HG03159 (cell line): Measurements from ENCODE around the gene FKBP8.

Experiments used
- ATAC-seq: cut with Tn5 transposase; IDR thresholded peaks from one replicate; pipeline ENCODE4 v1.9.1; 2021; ENCODE audit warnings: mild to moderate bottlenecking, moderate library complexity; ENCODE audit not compliant: unreplicated experiment

The FKBP8 gene

GRCh38 chr19:18503337-18503970, 39.9 kb downstream of the FKBP8 start:
- no peak for ATAC-seq

GRCh38 chr19:18502638-18503294, 40.6 kb downstream of the FKBP8 start:
- no peak for ATAC-seq

DNA sequence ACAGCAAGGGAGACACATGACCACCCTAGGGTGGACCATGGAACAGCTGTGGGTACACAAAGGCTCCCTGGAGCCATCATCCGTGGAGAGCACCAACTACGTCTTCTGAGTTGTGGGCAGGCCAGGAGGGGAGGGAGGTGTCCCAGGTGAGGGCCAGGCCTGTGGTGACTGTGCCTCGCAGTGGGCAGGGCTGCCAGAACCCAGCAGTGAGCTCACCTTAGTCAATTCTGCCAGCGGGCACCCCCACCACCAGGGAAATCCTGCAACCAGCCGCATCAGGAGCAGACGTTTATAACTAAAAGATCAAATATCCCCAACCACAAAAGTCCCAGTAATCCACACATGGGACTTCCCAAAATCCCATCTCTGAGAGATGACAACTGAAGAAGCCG, 41.1 kb downstream of the FKBP8 start:
- ATAC-seq, result no peak

DNA sequence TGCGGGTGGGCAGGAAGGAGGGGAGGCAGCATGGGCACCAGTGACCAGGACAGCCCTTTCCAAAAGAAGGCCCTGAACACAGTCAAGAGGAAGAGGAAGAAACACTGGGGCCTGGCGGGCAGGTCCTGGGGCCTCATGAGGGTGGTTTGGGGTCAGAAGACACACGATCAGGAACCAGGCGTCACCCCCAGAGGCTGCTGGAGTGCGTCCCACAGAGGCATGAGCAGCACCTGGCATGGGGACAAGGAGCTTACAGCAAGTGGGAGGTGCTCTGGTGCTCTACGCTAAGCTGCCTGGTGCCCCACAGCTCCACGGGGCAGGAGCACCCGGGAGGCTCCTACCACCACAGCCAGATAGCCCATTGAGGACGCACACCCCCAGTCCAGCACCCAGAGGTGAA, 41.5 kb downstream of the FKBP8 start:
- no peak for ATAC-seq

DNA sequence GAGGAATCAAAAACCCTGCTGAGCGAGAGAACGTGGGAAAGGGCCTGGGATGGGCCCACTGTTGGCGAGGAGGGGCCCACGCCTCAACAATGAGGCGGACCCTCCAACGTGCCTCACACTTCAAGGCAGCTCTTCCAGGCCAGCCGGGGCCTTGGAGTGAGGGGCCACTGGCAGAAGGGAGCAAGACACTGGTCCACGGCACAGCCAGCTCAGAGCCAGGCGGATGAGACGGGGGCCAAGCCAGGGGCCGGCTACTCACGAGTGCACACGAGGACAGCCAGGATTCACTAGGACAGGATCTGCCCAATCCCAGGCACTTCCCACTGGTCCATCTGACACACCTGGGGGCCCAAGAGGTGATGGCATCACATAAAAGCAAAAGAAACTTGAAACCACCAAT, 42.0 kb downstream of the FKBP8 start:
- no peak for ATAC-seq

DNA sequence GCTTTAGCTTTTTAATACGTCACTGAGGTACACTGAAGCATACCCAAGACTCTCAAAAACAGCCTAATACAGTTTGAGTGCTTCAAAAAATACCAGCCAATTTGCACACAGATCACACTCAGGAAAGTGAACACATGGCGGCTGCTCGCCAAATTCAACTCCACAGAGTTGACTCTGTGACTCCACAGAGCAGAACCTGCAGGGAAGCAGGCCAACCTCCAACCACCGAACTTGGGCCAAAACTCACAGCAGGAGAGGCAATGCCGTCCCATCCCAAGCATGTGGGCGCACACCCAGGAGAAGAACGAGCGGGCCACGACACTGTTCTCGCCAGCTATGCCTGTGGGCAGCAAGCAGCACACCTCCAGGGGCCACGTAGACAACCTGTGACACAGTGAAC, 42.6 kb downstream of the FKBP8 start:
- no peak for ATAC-seq

GRCh38 chr19:18500376-18500775, 43.0 kb downstream of the FKBP8 start:
- no peak for ATAC-seq

- ATAC-seq, result no peak
Observed at GRCh38 chr19:18499055-18499775, 44.2 kb downstream of the FKBP8 start.

GRCh38 chr19:18496980-18497256, 46.5 kb downstream of the FKBP8 start:
- no peak for ATAC-seq

DNA sequence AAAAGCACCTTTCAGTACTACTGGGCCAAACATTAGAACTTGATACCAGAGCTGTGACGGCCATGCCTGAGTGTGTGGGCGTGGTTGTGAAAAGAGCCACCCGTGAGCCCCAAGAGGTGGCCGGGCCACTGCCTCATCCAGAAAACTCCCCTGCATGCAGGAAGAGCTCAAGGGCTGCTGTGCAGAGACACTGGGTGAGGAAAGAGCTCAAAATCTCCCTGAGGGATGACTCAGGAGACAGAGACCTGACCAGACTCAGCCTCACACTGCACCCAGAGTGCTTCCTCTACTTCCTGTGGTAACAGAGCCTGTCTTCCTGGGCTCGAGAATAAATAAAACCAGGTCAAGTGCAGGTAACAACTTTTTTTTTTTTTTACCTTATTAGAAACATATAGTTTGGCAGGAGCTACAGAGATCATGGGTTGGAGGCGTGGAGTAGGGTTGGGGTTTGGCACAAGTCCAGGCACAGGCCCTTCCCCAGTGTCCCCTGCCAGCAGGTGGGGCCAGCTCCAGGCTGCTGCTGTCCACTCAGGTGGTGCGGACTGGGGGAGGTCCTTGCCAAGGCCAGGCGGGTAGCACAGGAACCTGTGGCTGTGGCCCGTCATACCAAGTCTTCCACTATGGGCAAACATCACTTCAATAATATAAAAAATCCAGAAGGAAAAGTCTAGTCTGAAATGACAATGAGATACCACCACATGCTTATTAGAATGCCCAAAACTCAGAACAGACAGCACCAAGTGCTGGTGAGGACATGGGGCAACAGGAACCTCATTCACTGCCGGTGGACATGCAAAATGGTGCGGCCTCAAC, 47.0 kb downstream of the FKBP8 start:
- no peak for ATAC-seq

- ATAC-seq, result no peak
Observed at GRCh38 chr19:18495204-18495911, 48.0 kb downstream of the FKBP8 start.

- no peak for ATAC-seq
Observed at GRCh38 chr19:18494267-18494607, 49.1 kb downstream of the FKBP8 start.

DNA sequence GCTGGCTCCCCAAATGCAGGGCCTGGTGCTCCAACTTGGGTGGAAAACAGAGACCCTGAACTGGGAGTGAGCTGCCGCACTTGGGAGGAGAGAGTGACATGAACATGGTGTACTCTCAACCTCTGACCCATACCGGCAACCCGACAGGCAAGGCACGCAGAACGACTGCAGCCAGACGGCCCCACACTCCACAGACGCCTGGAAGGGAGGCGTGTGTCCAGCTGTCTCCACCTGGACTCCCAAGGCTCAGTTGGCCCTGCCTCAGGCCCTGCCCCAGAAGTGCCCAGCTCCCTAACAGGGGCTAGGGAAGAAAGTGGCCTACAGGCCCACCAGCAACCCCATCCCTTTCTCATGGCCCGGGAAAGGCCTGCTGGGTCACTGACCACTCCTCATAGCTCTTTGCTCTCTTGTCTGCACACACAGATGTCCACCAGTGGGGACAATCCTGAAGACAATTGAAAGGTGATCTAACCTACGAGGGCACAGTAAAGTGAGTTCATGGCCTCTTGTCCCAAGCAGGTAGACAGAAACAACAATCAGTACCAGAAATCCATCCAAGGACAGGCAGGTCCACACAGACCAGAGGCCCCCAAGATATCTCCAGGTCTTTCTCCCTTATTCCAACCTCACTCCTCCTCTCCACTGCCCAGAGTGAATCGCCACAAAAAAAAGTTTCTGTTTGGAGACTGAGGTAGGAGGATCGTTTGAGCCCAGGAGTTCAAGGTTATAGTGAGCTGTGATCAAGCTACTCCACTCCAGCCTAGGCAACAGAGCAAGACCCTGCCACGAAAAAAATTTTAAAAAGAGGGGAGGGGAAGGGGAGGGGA, 49.7 kb downstream of the FKBP8 start:
- ATAC-seq, result no peak

DNA sequence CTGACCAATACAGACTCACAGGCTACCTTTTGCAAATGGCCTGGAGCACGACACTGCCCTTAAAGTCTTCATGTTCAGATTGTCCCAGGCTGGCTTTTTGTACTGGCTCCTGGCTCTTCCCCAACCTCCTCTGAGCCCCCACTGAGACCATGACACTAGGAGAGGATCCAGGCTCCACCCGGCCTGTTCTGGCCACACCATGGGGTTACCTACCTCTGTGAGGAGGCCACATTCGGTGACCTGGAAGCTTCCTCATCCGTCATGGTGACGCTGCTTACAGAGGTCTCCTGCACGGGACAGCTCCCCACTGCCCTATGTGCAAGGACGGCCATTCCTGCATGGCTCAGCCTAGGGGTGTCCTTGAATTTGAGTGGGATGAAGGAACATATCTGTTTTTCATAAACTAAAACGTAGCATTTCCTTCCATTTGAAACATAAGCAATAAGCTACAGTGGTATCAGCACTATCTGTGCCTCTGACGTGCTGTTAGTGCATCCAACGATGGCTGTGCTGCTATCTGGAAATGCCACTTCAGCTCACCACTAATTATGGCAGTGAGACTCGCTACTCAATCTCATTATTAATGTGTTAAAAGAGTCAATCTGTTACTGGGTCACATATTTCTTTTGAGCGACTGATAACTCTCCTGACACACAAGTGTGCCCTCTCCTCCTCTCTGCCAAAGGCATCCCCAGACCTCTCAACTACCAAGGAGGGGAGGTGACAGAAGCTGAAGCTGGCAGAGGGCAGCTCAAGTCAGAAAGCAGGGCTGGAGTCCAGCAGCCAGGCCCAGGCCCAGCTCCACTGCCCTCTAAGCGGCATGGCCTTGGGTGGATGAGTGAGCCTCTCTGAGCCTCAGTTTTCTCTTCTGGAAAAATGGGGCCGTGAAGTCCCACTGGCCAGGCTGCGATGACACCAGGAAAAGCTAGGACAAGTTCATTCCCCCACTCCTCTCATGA, 51.1 kb downstream of the FKBP8 start:
- ATAC-seq, result no peak

- ATAC-seq, result no peak
Observed at GRCh38 chr19:18490728-18491127, 52.6 kb downstream of the FKBP8 start.

DNA sequence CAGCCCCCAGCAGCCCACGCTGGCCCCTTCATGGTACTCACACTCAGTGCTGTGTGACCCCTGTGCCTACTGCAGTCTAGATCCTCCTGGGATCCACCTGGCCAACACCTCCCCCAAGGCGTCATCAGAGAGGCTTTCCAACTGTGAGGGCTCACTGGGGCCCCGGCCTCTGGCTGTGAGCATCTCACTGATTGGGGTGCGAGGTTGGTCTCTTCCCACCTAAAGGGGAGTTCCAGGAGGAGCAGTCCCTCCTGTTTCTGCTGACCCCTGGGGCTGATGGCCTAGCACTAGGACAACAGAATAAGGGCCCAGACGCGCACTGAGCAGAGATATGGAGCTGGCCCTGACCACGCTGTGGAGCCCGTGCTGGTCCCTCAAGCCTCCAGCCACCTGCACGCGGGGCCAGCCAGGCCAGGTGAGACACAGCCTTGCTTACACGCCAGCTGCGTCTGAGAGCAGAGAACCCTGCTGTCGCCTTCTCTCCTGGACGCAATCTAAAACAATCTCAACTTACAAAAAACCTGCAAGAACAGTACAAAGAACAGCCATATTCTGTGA, 53.7 kb downstream of the FKBP8 start:
- no peak for ATAC-seq

DNA sequence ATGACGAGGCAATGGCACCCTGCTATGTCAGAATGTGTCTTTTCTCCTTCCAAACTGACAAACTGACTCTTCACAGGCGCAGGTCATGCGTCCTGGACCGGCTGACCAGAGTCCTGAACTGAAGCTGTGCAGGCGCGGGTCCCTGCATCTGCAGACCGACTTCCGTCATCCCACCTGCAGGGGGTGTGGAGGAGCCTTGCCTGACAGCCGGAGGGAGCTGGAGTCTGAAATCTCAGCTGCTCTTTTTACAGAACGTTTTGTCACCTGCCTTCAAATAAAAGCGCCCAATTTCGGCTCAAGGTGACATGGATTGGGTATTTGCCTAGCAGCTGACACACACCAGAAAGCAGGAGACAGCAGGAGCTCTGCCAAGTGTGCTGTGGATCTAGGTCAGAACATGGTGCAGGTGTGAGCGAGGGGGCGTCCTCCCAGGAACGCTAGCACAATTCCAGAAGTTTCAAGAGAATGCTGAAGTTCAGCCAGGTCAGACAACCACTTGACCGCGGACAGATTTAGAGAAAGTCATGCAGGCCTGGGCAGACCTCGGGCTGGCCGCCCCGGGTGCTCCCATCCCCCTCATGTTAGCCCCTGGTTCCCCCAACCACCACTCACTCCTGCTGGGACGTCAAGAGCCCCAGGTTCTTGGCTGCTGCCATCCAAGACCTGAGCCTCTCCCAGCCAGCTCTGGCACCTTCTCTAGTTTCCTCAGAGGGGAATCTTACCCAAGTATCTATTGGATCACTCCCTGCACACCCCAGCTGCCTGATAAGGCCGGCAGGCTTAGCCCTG, 54.3 kb downstream of the FKBP8 start:
- ATAC-seq, result no peak

DNA sequence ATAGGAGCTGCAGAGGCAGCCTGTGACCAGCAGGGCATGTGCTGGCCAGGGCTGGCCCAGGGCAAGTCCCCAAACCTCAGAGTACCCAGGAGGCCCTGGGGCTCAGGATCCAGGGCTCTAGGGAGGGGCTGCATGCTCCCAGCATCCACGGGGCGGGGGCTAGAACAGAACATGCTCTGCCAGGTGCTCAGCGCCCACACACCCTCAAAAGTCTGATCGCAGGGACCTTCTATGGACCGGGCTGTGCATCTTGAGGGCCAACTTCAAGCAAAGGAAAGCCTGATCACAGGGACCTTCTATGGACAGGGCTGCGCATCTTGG, 55.0 kb downstream of the FKBP8 start:
- no peak for ATAC-seq
